22Rv1 (cell line): ENCODE results near the gene PLEKHG4B.

Source experiments
- ZFX ChIP-seq: fragments of 450-650 bp; IDR thresholded peaks from 2 replicates; pipeline ENCODE4 v1.6.1; 2017; ENCODE audit warnings: antibody characterized with exemption, borderline replicate concordance
- TF ChIP-seq, protein P1 (sequence below): fragments of 450-650 bp; IDR thresholded peaks from 2 replicates; pipeline ENCODE4 v1.5.1; 2017; ENCODE audit warnings: mild to moderate bottlenecking

DNA sequence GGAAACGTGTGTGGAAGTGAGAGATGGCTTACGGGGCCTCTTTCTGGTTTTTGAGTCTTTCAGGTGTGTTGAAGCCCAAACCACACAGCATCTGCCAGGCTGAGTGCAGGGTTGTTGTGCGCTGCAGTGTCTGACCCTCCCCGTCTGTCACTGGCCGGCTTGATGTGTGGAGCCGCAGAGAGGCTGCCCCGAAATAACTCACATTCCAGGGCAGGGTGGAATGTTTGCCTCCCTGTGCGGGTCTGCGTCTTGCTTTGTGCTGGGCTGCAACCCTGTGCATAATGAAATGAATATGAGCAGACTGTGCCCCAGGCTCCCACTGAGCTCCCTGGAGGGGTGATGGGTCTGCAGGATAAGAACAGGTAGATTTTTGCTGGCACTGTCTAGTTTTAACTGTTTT, 9.9 kb upstream of the PLEKHG4B start:
- TF ChIP-seq ZFX: no peak
- TF ChIP-seq, protein P1, sequence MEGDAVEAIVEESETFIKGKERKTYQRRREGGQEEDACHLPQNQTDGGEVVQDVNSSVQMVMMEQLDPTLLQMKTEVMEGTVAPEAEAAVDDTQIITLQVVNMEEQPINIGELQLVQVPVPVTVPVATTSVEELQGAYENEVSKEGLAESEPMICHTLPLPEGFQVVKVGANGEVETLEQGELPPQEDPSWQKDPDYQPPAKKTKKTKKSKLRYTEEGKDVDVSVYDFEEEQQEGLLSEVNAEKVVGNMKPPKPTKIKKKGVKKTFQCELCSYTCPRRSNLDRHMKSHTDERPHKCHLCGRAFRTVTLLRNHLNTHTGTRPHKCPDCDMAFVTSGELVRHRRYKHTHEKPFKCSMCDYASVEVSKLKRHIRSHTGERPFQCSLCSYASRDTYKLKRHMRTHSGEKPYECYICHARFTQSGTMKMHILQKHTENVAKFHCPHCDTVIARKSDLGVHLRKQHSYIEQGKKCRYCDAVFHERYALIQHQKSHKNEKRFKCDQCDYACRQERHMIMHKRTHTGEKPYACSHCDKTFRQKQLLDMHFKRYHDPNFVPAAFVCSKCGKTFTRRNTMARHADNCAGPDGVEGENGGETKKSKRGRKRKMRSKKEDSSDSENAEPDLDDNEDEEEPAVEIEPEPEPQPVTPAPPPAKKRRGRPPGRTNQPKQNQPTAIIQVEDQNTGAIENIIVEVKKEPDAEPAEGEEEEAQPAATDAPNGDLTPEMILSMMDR: no peak
